ENCODE measurements around the gene LPIN3. TPM values are rescaled to one million over a fixed set of nuclear protein-coding genes. Genes with fewer than 3 reads are reported as not detected.

The LPIN3 gene
- total and polyA plus RNA-seq, 2 experiments from 2014 or later, result 6.1 to 9.7 TPM

GRCh38 chr20:41392295-41392694 lies 51.7 kb downstream of the LPIN3 start:
- Histone ChIP-seq H4K20me1 (replicated peaks; ENCODE audit: insufficient read depth) (no peaks in the 10 kb centered on the region), H3K79me2 (replicated peaks; ENCODE audit: insufficient read depth) (no peaks in the 10 kb centered on the region), H3K36me3 (ENCODE audit: insufficient read depth) (no peaks in the 10 kb centered on the region), H3K9me2 (ENCODE audit: insufficient read depth) (no peaks in the 10 kb centered on the region), H3K27ac (ENCODE audit: low read depth) (no peak overlapping the region), H3K4me2 (no peak overlapping the region), H3K4me3 (no peak overlapping the region), H3K27me3 (ENCODE audit: insufficient read depth) (no peaks in the 10 kb centered on the region), H3F3A (replicated peaks; ENCODE audit: low read depth) (no peaks in the 10 kb centered on the region), H3K4me1 (ENCODE audit: insufficient read depth) (peaks cover 14% of the 10 kb centered on the region), H2AFZ (no peak overlapping the region)
- Mint-ChIP-seq H3K27me3 (ENCODE audit: insufficient read depth, low read depth, poor library complexity) (peaks cover 6% of the 10 kb centered on the region), H3K27ac (no peak overlapping the region), H3K9me3 (no peaks in the 10 kb centered on the region), H3K4me3 (no peak overlapping the region), H3K36me3 (ENCODE audit: low read depth) (no peaks in the 10 kb centered on the region), H3K4me1 (peaks cover 25% of the 10 kb centered on the region)
- DNase-seq (ENCODE audit: low spot score) (no peak), ATAC-seq (no peak)
- TF ChIP-seq JUNB (IDR thresholded peaks at IDR 0.05; ENCODE audit: unreplicated experiment), result no peak

- Mint-ChIP-seq H3K27ac (no peak overlapping the region), H3K27me3 (ENCODE audit: insufficient read depth, low read depth, poor library complexity) (peaks cover 6% of the 10 kb centered on the region), H3K9me3 (no peaks in the 10 kb centered on the region), H3K4me3 (no peak overlapping the region), H3K4me1 (peaks cover 18% of the 10 kb centered on the region), H3K36me3 (ENCODE audit: low read depth) (no peaks in the 10 kb centered on the region)
- Histone ChIP-seq H4K20me1 (replicated peaks; ENCODE audit: insufficient read depth) (no peaks in the 10 kb centered on the region), H3K27me3 (ENCODE audit: insufficient read depth) (no peaks in the 10 kb centered on the region), H3K36me3 (ENCODE audit: insufficient read depth) (no peaks in the 10 kb centered on the region), H3K4me3 (no peak overlapping the region), H3F3A (replicated peaks; ENCODE audit: low read depth) (no peaks in the 10 kb centered on the region), H3K9me2 (ENCODE audit: insufficient read depth) (no peaks in the 10 kb centered on the region), H2AFZ (no peak overlapping the region; the same call in 1 of the 2 replicates), H3K27ac (ENCODE audit: low read depth) (no peak overlapping the region), H3K4me1 (ENCODE audit: insufficient read depth) (peaks cover 11% of the 10 kb centered on the region), H3K79me2 (replicated peaks; ENCODE audit: insufficient read depth) (no peaks in the 10 kb centered on the region), H3K4me2 (no peak overlapping the region)
- no peak for ATAC-seq
- DNase-seq (ENCODE audit: low spot score), result no peak
- TF ChIP-seq STAT1 (IDR thresholded peaks at IDR 0.05; ENCODE audit: unreplicated experiment) (no peak), CTCF (conservative IDR thresholded peaks at IDR 0.05; ENCODE audit: low read depth in 2 of 2) (no peak), NANOG (IDR thresholded peaks at IDR 0.05; ENCODE audit: borderline replicate concordance) (no peak), POLR2AphosphoS5 (IDR thresholded peaks at IDR 0.05; ENCODE audit: low read depth) (no peak), ETS1 (IDR thresholded peaks at IDR 0.05) (no peak), ZNF462 (CRISPR knock-in tag; IDR thresholded peaks at IDR 0.05) (no peak), JUNB (IDR thresholded peaks at IDR 0.05; ENCODE audit: unreplicated experiment) (no peak), ZNF331 (CRISPR knock-in tag; IDR thresholded peaks at IDR 0.05; ENCODE audit: low read depth) (no peak), EZH2 (IDR thresholded peaks at IDR 0.05; ENCODE audit: low read depth, unreplicated experiment) (no peak), ZNF114 (CRISPR knock-in tag; IDR thresholded peaks at IDR 0.05) (no peak)
Observed at GRCh38 chr20:41392871-41393704, 52.5 kb downstream of the LPIN3 start.
